Midbrain (tissue), 1 donor: ENCODE results near the gene GGA3.
"Not testable (repeated sequence)": the region's sequence is repeated elsewhere in the genome, so short reads cannot be mapped to it uniquely, and the experiment has no call there.

ENCODE experiments used
- DNase-seq: peaks from one replicate; lab custom pipeline; 2025; lab: John Stamatoyannopoulos, UW

The GGA3 gene

GRCh38 chr17:75209061-75209460 is 52.3 kb downstream of the GGA3 start:
- DNase-seq: no peak

- DNase-seq: no peak
These were observed 53.2 kb downstream of the GGA3 start for GRCh38 chr17:75208161-75208560.

- DNase-seq: no peak
These were observed 53.6 kb downstream of the GGA3 start for GRCh38 chr17:75207760-75208159.

GRCh38 chr17:75207050-75207407 is 54.4 kb downstream of the GGA3 start:
- not testable (repeated sequence) for DNase-seq

- DNase-seq: no peak
These were observed 55.6 kb downstream of the GGA3 start for GRCh38 chr17:75205793-75206163.

GRCh38 chr17:75205037-75205792 is 56.2 kb downstream of the GGA3 start, which contains the start of gene NUP85:
Gene NUP85, plus strand, starts transcription at chr17:75205679. Its CDS starts 83 bp downstream, at chr17:75205762.
- DNase-seq: peak; percentile 95

- DNase-seq: no peak
These were observed 61.4 kb downstream of the GGA3 start for GRCh38 chr17:75199886-75200618.

- no peak for DNase-seq
These were observed 66.5 kb downstream of the GGA3 start for GRCh38 chr17:75194879-75195278.

- DNase-seq: no peak
These were observed 69.8 kb downstream of the GGA3 start for GRCh38 chr17:75191584-75191983.

- no peak for DNase-seq
These were observed 72.8 kb downstream of the GGA3 start for GRCh38 chr17:75188614-75189013.
